Kasumi-1 (cell line): Measurements from ENCODE around the gene EIF4G1.

Experiments
- DNase-seq, 2 experiments: peaks; one replicate each; lab custom pipeline; 2025; lab: John Stamatoyannopoulos, UW

EIF4G1 gene

GRCh38 chr3:184366619-184367289 is 52.3 kb downstream of the EIF4G1 start:
- DNase-seq, result no peak

- DNase-seq, result no peak
Measured at GRCh38 chr3:184368116-184368515, 53.7 kb downstream of the EIF4G1 start.

DNA sequence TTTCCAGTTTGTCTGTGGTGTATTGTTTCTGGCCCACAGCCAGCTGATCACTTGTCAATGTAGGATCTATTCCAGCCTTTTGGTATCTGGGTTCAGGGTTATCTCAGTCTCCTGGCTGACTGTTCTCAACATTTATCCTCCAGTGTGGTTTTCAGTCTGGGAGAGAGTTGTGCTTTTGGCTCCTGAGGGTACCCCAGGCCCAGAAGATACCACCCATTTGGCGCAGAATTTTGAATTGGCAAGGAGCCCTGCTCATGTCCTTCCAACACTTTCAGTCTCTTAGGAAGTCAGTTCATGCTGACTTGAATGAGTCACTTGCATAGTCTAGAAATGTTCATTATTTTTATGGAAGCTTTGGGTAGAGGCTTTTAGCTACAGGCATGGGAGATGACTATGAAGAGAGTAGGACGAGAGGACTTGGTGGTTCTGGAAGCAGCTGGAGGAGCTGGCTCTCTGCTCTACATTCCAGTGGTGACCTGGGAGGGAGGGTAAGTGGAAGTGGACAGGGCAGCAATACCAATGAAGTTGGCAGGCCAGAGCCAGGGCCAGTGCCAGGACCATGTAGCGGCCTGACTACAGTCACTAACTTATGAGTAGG is 54.3 kb downstream of the EIF4G1 start:
- DNase-seq, result no peak

- peak; percentile 90 to 93 for DNase-seq
Measured at GRCh38 chr3:184371570-184372018, 57.2 kb downstream of the EIF4G1 start.

- no peak for DNase-seq
Measured at GRCh38 chr3:184372296-184372821, 58.0 kb downstream of the EIF4G1 start.

- no peak for DNase-seq
Measured at GRCh38 chr3:184372911-184373310, 58.5 kb downstream of the EIF4G1 start.

- DNase-seq, result no peak
Measured at GRCh38 chr3:184373422-184373821, 59.0 kb downstream of the EIF4G1 start.

GRCh38 chr3:184375747-184376461 is 61.5 kb downstream of the EIF4G1 start:
- no peak for DNase-seq

- no peak for DNase-seq
Measured at GRCh38 chr3:184377374-184377773, 63.0 kb downstream of the EIF4G1 start.

- no peak for DNase-seq
Measured at GRCh38 chr3:184377882-184378445, 63.6 kb downstream of the EIF4G1 start, which contains the start of gene THPO. Gene THPO, minus strand, starts transcription at chr3:184378207. Its CDS starts 1,948 bp downstream, at chr3:184376259.

GRCh38 chr3:184378651-184379357 is 64.4 kb downstream of the EIF4G1 start:
- DNase-seq, result no peak

GRCh38 chr3:184379358-184380184 is 65.2 kb downstream of the EIF4G1 start, which contains the start of gene CHRD:
Gene CHRD, plus strand, starts transcription at chr3:184380054. Its CDS starts 265 bp downstream, at chr3:184380319.
- no peak for DNase-seq

GRCh38 chr3:184380185-184380626 is 65.8 kb downstream of the EIF4G1 start:
- DNase-seq, result peak in 1 of 2 experiments; percentile 5

GRCh38 chr3:184380627-184381260 is 66.3 kb downstream of the EIF4G1 start:
- no peak for DNase-seq

DNA sequence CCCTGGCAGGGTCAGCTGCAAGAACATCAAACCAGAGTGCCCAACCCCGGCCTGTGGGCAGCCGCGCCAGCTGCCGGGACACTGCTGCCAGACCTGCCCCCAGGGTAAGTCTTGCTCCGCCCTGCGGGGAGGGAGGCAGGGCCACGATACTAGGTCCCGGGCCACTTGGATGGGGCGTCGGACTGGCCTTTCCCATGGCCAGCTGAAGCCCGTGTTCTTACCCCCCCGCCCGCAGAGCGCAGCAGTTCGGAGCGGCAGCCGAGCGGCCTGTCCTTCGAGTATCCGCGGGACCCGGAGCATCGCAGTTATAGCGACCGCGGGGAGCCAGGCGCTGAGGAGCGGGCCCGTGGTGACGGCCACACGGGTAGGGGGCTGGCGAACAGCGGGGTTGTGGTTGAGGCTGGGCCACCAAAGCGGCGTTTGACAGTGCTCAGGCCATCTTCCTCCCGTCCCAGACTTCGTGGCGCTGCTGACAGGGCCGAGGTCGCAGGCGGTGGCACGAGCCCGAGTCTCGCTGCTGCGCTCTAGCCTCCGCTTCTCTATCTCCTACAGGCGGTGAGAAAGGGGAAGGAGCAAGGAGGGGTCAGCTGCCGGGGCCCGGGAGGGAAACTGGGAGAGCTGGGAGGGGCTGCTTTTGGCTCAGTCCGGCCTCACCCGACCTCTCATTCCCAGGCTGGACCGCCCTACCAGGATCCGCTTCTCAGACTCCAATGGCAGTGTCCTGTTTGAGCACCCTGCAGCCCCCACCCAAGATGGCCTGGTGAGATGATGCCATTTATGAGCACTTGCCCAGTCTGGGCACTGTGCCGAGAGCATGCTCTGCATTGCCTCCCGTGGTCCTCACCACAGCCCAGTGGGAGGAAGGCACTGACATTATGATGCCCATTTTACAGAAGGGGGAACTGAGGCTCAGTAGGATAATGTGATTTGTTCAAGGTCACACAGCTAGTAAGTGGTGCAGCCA is 67.1 kb downstream of the EIF4G1 start:
- peak; percentile 43 to 70 for DNase-seq

DNA sequence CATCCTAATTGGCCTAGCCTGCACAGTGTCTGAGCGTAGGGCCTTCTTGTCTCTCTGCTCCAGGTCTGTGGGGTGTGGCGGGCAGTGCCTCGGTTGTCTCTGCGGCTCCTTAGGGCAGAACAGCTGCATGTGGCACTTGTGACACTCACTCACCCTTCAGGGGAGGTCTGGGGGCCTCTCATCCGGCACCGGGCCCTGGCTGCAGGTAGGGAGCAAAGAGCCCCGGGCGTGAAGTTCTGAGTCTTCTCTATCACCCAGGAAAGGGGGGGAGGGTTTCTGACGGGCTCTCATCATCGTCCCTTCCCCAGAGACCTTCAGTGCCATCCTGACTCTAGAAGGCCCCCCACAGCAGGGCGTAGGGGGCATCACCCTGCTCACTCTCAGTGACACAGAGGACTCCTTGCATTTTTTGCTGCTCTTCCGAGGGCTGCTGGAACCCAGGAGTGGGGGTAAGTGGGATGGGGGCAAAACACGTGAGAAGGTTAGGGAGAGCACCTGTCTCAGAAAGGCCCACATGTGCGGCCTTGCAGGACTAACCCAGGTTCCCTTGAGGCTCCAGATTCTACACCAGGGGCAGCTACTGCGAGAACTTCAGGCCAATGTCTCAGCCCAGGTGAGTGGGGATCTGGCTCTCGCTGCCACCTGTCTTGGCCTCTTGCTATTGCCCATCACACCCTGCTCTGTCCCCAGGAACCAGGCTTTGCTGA is 68.1 kb downstream of the EIF4G1 start:
- no peak for DNase-seq

DNA sequence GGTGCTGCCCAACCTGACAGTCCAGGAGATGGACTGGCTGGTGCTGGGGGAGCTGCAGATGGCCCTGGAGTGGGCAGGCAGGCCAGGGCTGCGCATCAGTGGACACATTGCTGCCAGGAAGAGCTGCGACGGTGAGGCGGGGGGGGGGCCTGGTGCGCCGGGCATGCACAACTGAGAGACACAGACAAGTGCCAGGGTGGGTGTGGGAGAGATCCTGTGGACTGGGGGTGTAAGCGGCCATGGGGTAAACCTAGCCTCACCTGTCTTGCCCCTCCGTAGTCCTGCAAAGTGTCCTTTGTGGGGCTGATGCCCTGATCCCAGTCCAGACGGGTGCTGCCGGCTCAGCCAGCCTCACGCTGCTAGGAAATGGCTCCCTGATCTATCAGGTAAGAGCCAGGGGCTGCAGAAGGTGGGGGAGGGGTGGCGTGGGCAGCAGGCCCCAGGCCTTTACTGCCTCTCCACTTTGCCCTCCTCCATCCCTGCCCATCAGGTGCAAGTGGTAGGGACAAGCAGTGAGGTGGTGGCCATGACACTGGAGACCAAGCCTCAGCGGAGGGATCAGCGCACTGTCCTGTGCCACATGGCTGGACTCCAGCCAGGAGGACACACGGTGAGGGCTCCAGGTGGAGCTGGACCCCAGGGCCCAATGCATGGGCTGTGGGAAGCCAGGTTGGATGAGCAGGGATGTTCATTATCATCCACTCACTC is 68.8 kb downstream of the EIF4G1 start:
- DNase-seq, result no peak

GRCh38 chr3:184384342-184384741 is 69.9 kb downstream of the EIF4G1 start:
- DNase-seq, result no peak
